Measurements from ENCODE around the gene CHRM2. TPM values are rescaled to one million over a fixed set of nuclear protein-coding genes. Genes with fewer than 3 reads are reported as not detected.
A peak's percentile ranks its signal among the peaks of the same experiment; 100 is the strongest.

CHRM2 gene
- total RNA-seq, 4 donors from 2014 or later: 0.49 to 5.6 TPM; not detected in 2

DNA sequence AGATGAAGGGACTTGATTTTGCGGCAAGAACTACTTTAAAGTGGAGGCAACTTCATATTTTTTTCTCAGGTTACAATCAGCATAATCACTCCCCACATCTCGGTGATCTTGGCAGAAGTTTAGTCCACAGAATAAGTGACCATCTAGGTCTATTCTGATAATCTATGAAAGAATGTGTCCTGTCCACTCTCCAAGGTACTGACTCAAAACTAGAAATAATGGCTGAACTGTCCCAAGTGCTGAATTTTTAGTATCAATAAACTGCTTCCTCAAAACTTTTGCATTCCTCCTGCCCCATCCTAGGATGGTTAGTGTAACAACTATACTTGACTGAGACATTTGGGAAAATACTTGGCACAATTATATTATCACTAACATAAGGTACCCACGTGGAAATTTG lies 10.9 kb upstream of the CHRM2 start:
- intact Hi-C loops (cut with DNase I; ENCODE audit: low total_unique reads): no loop called here
- Histone ChIP-seq H3K27me3 (no peaks in the 10 kb centered on the region), H3K4me1 (no peaks in the 10 kb centered on the region), H3K36me3 (no peaks in the 10 kb centered on the region), H3K9me3 (no peaks in the 10 kb centered on the region), H3K4me3 (no peak overlapping the region), H3K27ac (no peak overlapping the region)
- DNase-seq: no peak
- no peak for TF ChIP-seq POLR2A (IDR thresholded peaks at IDR 0.05)
- TF ChIP-seq, protein P1, sequence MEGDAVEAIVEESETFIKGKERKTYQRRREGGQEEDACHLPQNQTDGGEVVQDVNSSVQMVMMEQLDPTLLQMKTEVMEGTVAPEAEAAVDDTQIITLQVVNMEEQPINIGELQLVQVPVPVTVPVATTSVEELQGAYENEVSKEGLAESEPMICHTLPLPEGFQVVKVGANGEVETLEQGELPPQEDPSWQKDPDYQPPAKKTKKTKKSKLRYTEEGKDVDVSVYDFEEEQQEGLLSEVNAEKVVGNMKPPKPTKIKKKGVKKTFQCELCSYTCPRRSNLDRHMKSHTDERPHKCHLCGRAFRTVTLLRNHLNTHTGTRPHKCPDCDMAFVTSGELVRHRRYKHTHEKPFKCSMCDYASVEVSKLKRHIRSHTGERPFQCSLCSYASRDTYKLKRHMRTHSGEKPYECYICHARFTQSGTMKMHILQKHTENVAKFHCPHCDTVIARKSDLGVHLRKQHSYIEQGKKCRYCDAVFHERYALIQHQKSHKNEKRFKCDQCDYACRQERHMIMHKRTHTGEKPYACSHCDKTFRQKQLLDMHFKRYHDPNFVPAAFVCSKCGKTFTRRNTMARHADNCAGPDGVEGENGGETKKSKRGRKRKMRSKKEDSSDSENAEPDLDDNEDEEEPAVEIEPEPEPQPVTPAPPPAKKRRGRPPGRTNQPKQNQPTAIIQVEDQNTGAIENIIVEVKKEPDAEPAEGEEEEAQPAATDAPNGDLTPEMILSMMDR (IDR thresholded peaks at IDR 0.05): no peak

DNA sequence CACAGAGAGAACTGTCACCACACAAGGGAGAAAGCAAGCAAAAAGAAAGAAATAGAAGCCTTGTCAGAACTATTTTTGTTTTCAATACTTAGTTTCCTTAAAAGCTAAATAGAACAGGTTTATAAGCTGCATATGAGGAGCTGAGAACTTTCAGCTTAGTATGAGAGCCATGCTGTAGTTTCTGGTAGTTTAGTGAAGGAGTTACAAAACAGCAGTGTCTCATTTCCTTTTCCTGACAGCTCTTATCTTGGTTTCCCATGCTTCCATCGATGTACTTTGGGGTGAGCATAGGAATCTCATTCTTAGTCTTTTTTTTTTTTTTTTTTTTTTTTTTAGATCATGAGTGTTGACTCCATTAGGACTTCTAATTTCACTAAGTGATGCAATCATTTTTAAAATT lies 8.6 kb upstream of the CHRM2 start:
- no peak overlapping the region for H3K27ac ChIP-seq
- DNase-seq: no peak
- H3K27me3 ChIP-seq: no peaks in the 10 kb centered on the region
- H3K4me1 ChIP-seq: no peaks in the 10 kb centered on the region
- intact Hi-C loops (cut with DNase I; ENCODE audit: low total_unique reads): no loop called here
- H3K9me3 ChIP-seq: no peaks in the 10 kb centered on the region
- no peaks in the 10 kb centered on the region for H3K36me3 ChIP-seq
- H3K4me3 ChIP-seq: no peak overlapping the region
- TF ChIP-seq, protein P1 (IDR thresholded peaks at IDR 0.05): no peak
- TF ChIP-seq POLR2A (IDR thresholded peaks at IDR 0.05): no peak

DNA sequence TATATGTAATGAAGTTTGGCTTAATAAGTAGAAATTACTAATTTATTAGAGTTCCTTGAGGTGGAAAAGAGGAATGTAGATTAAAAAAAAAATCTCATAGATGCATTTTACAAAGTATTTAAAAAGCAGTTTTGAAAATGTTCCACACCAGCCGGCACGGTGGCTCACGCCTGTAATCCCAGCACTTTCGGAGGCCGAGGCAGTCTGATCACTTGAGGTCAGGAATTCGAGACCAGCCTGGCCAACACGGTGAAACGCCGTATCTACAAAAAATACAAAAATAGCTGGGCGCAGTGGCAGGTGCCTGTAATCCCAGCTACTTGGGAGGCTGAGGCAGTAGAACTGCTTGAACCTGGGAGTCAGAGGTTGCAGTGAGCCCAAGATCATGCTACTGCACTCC lies 3.2 kb upstream of the CHRM2 start:
- H3K9me3 ChIP-seq: no peaks in the 10 kb centered on the region
- intact Hi-C loops (cut with DNase I; ENCODE audit: low total_unique reads): no loop called here
- DNase-seq: no peak
- H3K36me3 ChIP-seq: no peaks in the 10 kb centered on the region
- TF ChIP-seq POLR2A (IDR thresholded peaks at IDR 0.05): no peak
- TF ChIP-seq, protein P1 (IDR thresholded peaks at IDR 0.05): no peak
- peaks cover 0 to 10% of the 10 kb centered on the region in 2 donors for H3K4me1 ChIP-seq
- no peak overlapping the region for H3K27ac ChIP-seq
- H3K27me3 ChIP-seq: peaks cover 0 to 3% of the 10 kb centered on the region in 2 donors
- H3K4me3 ChIP-seq: no peak overlapping the region

DNA sequence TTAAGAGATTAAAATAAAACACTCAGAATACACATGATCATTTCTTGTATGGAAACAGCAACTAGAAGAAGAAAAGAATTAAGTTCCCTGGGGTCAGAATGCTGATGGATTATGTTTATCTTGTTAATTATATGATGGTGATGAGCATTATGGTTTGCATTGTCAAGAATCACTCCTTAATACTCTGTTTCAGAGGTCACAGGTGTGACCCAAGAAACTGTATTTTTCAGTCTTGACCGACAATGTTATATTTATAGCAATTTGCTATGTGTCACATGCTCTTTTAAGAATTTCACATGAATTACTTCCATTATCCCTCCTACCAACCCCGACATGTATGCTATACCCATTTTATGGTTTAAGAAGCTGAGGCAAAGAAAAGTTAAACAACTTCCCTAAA lies 2.7 kb upstream of the CHRM2 start:
- intact Hi-C loops (cut with DNase I; ENCODE audit: low total_unique reads): no loop called here
- Histone ChIP-seq H3K4me1 (peaks cover 0 to 10% of the 10 kb centered on the region in 2 donors), H3K27me3 (peaks cover 0 to 4% of the 10 kb centered on the region in 2 donors), H3K4me3 (no peak overlapping the region), H3K27ac (no peak overlapping the region), H3K9me3 (no peaks in the 10 kb centered on the region), H3K36me3 (no peaks in the 10 kb centered on the region)
- TF ChIP-seq, protein P1 (IDR thresholded peaks at IDR 0.05): no peak
- no peak for TF ChIP-seq POLR2A (IDR thresholded peaks at IDR 0.05)
- no peak for DNase-seq

DNA sequence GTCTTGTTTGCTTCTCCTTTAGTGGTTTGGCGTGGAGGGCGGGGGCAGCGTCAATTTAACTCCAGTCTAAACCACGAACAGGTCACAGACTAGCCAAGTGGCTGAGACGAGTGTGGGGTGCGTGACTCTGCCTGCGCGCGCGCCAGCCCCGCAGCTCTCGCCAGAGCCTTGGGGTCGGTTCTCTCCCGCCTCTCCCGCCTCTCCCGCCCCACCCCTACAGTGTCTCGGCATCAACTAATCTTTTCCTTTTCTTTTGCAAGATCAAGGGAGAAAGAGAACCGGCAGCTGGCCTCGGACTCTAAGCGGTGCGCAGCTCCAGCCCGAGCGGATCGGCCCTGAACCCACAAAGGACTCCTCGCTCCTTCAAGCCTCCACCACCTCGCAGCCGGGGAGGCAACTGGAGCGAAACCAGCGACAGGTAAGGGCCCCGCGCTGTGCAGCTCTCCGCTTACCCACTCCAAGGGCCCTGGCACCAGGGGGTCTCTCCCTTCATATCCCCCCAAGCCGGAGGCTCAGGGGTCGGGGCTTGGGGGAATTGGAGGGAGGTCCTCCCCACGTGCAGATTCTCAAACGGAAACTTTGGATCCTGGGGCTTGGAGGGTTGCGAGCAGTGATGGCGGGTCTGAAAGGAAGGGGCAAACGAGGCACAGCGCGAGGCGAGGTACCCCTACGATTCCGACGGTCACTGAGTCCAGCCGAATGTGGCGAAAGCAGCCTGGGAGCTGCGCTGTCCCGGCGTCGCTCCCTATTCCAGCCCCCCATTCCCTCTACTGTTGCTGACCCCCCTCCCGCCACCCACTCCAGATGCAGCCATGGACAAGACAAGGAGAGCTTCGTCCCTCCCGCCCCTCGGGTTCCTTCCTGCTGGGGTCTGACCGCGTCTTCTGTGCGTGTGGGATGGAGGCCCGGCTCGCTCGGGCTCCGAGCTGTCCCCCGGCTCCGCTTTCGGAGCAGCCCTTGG lies 829 bp downstream of the CHRM2 start:
- H3K4me3 ChIP-seq: peak overlapping the region; percentile 12 to 19
- intact Hi-C loops (cut with DNase I; ENCODE audit: low total_unique reads): no loop called here
- peaks cover 0 to 16% of the 10 kb centered on the region in 2 donors for H3K4me1 ChIP-seq

More for the DNA sequence above, 829 bp downstream of the CHRM2 start:
- Histone ChIP-seq H3K27ac (no peak overlapping the region), H3K27me3 (peaks cover 0 to 4% of the 10 kb centered on the region in 2 donors), H3K9me3 (no peaks in the 10 kb centered on the region), H3K36me3 (no peaks in the 10 kb centered on the region)
- DNase-seq: no peak
- TF ChIP-seq, protein P1 (IDR thresholded peaks at IDR 0.05): no peak
- TF ChIP-seq POLR2A (IDR thresholded peaks at IDR 0.05): no peak

Measured in uterus (tissue), 4 donors.